Panc1 (cell line): Measurements from ENCODE around the gene GADD45A. TPM values are rescaled to one million over a fixed set of nuclear protein-coding genes. Genes with fewer than 3 reads are reported as not detected.
A peak's percentile ranks its signal among the peaks of the same experiment; 100 is the strongest.

Source experiments
- ATAC-seq: fragments of 200-7000 bp; cut with Tn5 transposase; 2 replicates; pipeline ENCODE4 v1.9.1; 2020; ENCODE audit warnings: mild to moderate bottlenecking, moderate library complexity
- BruUV-seq: library from RNA; stranded (reverse); fragments of 400-500 nt; replicated peaks from 2 replicates; lab custom pipeline; 2021; lab: Mats Ljungman, UMichigan
- CTCF ChIA-PET: fragments of 300-600 bp; sonication (Branson Sonifier 250); formaldehyde crosslinking; loops from one replicate; lab custom pipeline; 2022; ENCODE audit warnings: antibody characterized with exemption; lab: Charles Lee
- POLR2A ChIA-PET: fragments of 300-600 bp; sonication (Branson Sonifier 250); formaldehyde crosslinking; loops from one replicate; lab custom pipeline; 2022; ENCODE audit warnings: antibody characterized with exemption; lab: Charles Lee
- DNase-seq: peaks from one replicate; pipeline ENCODE4 v3.0.0-alpha.2; 2010; ENCODE audit warnings: low read depth, low spot score
- H3K27ac ChIP-seq: 2 replicates; pipeline ENCODE4 v1.5.1; 2011; ENCODE audit warnings: mild to moderate bottlenecking, low read length, inconsistent platforms
- H3K27me3 ChIP-seq: fragments of 200-500 bp; sonication (Bioruptor generic); 2 replicates; pipeline ENCODE4 v1.6.0; 2014; ENCODE audit warnings: low read length, inconsistent platforms; ENCODE audit not compliant: control insufficient read depth, insufficient read depth
- H3K36me3 ChIP-seq: fragments of 200-500 bp; sonication (Bioruptor generic); 2 replicates; pipeline ENCODE4 v1.5.1; 2014; ENCODE audit warnings: inconsistent platforms, mild to moderate bottlenecking, low read length, moderate library complexity; ENCODE audit not compliant: control insufficient read depth, insufficient read depth
- H3K4me1 ChIP-seq: 2 replicates; pipeline ENCODE4 v1.5.1; 2011; ENCODE audit warnings: inconsistent platforms, mild to moderate bottlenecking, low read length, moderate library complexity; ENCODE audit not compliant: control insufficient read depth, insufficient read depth
- H3K4me3 ChIP-seq, 2 experiments: 2 replicates each; pipeline ENCODE4 v1.5.1; 2011 to 2012; ENCODE audit warnings: low read depth in 2 of 2, low read length in 2 of 2, mild to moderate bottlenecking in 2 of 2, inconsistent platforms in 1 of 2, moderate library complexity in 1 of 2
- H3K9me3 ChIP-seq: fragments of 200-500 bp; sonication (Bioruptor generic); 2 replicates; pipeline ENCODE4 v1.5.1; 2014; ENCODE audit warnings: low read depth, mild to moderate bottlenecking, inconsistent platforms, low read length, moderate library complexity; ENCODE audit not compliant: control insufficient read depth, insufficient read depth
- CTCF ChIP-seq: fragments of 450-650 bp; IDR thresholded peaks from 2 replicates; pipeline ENCODE4 v1.5.1; 2017; ENCODE audit warnings: mild to moderate bottlenecking
- POLR2AphosphoS5 ChIP-seq: IDR thresholded peaks from 2 replicates; pipeline ENCODE4 v1.6.1; 2012; ENCODE audit warnings: mild to moderate bottlenecking, low read depth, low read length, moderate library complexity
- SIN3A ChIP-seq: IDR thresholded peaks from 2 replicates; pipeline ENCODE4 v1.6.1; 2012; ENCODE audit warnings: low read depth, mild to moderate bottlenecking, low read length, moderate library complexity, borderline replicate concordance; ENCODE audit not compliant: insufficient read depth
- TCF7L2 ChIP-seq: IDR thresholded peaks from 2 replicates; pipeline ENCODE4 v1.6.1; 2011; ENCODE audit warnings: mild to moderate bottlenecking, low read depth, low read length, inconsistent platforms
- in situ Hi-C: cut with HindIII; loops from 2 replicates; pipeline ENCODE4 v1.10.0; 2016; ENCODE audit warnings: low sequenced_read_pairs, low pct_unique_long_range_greater_than_20kb
- intact Hi-C: fragments of 100-400 bp; cut with micrococcal nuclease; formaldehyde crosslinking; loops from one replicate; pipeline ENCODE4 v1.10.0; 2022; ENCODE audit not compliant: unreplicated experiment
- total RNA-seq: library from RNA; stranded (reverse); gene quantifications from one replicate; pipeline ENCODE4 v1.2.1, GENCODE V29; 2021; ENCODE audit not compliant: unreplicated experiment
- TF ChIP-seq, protein P1 (sequence below), 2 experiments: IDR thresholded peaks; 2 replicates each; pipeline ENCODE4 v1.6.1; 2011 to 2012; ENCODE audit warnings: low read depth in 2 of 2, control low read depth in 1 of 2, low read length in 1 of 2, mild to moderate bottlenecking in 1 of 2, moderate library complexity in 1 of 2; ENCODE audit not compliant: insufficient read depth in 1 of 2

The GADD45A gene
- total RNA-seq, 1 experiment from 2014 or later, result 106 TPM

DNA sequence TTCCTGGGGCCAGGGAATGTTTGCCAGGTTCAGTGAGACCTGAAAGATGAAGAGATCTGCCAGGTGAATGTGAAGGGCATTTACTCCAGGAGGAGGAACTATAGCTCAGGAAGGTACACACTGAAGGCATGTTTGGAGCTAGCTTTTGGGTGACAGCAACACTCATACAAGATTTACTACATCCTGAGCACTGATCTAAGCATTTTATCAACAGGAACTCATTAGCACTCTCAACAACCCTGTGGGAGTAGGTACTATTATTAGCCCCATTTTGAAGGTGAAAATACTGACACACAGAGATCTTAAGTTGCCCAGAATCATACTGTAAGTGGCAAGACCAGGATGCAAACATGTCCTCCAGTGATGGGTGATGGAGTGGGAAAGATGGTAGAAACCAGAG is 6.7 kb downstream of the GADD45A start:
- peaks cover 27% of the 10 kb centered on the region for H3K4me1 ChIP-seq
- intact Hi-C loops (loop anchor here (5.0 kb wide), 1 partner anchor 66 kb away; no protein-coding TSS in a partner anchor), in situ Hi-C loops (no loop called here)
- no TSS peak for BruUV-seq
- ChIA-PET POLR2A (interaction anchor here (0.7 kb wide), 1 partner anchor 159 kb away, joined by 7 read pairs; no protein-coding TSS in a partner anchor), CTCF (interaction anchor here (0.6 to 0.7 kb wide), 5 partner anchors 9 to 605 kb away, joined by 3 to 6 read pairs (median 3); no protein-coding TSS in a partner anchor)
- H3K36me3 ChIP-seq, result peaks cover 18% of the 10 kb centered on the region
- TF ChIP-seq POLR2AphosphoS5 (no peak), CTCF (no peak), SIN3A (no peak), TCF7L2 (no peak)
- TF ChIP-seq, protein P1, sequence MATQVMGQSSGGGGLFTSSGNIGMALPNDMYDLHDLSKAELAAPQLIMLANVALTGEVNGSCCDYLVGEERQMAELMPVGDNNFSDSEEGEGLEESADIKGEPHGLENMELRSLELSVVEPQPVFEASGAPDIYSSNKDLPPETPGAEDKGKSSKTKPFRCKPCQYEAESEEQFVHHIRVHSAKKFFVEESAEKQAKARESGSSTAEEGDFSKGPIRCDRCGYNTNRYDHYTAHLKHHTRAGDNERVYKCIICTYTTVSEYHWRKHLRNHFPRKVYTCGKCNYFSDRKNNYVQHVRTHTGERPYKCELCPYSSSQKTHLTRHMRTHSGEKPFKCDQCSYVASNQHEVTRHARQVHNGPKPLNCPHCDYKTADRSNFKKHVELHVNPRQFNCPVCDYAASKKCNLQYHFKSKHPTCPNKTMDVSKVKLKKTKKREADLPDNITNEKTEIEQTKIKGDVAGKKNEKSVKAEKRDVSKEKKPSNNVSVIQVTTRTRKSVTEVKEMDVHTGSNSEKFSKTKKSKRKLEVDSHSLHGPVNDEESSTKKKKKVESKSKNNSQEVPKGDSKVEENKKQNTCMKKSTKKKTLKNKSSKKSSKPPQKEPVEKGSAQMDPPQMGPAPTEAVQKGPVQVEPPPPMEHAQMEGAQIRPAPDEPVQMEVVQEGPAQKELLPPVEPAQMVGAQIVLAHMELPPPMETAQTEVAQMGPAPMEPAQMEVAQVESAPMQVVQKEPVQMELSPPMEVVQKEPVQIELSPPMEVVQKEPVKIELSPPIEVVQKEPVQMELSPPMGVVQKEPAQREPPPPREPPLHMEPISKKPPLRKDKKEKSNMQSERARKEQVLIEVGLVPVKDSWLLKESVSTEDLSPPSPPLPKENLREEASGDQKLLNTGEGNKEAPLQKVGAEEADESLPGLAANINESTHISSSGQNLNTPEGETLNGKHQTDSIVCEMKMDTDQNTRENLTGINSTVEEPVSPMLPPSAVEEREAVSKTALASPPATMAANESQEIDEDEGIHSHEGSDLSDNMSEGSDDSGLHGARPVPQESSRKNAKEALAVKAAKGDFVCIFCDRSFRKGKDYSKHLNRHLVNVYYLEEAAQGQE (IDR thresholded peaks at IDR 0.05; ENCODE audit: insufficient read depth in 1 of 2, low read depth in 2 of 2, low read length in 1 of 2), result no peak
- ATAC-seq (no peak), DNase-seq (no peak)
- no peaks in the 10 kb centered on the region for H3K9me3 ChIP-seq
- H3K4me3 ChIP-seq, result no peak overlapping the region
- no peaks in the 10 kb centered on the region for H3K27me3 ChIP-seq
- H3K27ac ChIP-seq, result peak overlapping the region; percentile 41; the same call in 1 of the 2 replicates

- intact Hi-C loops (no loop called here), in situ Hi-C loops (no loop called here)
- no peaks in the 10 kb centered on the region for H3K27me3 ChIP-seq
- H3K9me3 ChIP-seq, result no peaks in the 10 kb centered on the region
- no peak overlapping the region for H3K27ac ChIP-seq
- H3K36me3 ChIP-seq, result no peaks in the 10 kb centered on the region
- no TSS peak for BruUV-seq
- ATAC-seq, result no peak
- POLR2A ChIA-PET, result no interaction called here
- peaks cover 12% of the 10 kb centered on the region for H3K4me1 ChIP-seq
- DNase-seq, result no peak
- H3K4me3 ChIP-seq, result no peak overlapping the region
- CTCF ChIA-PET, result interaction anchor here (0.6 to 0.8 kb wide), 2 partner anchors 64 to 197 kb away, joined by 3 to 5 read pairs; no protein-coding TSS in a partner anchor
- TF ChIP-seq CTCF (no peak), SIN3A (no peak), POLR2AphosphoS5 (no peak), TCF7L2 (no peak)
- TF ChIP-seq, protein P1 (IDR thresholded peaks at IDR 0.05; ENCODE audit: insufficient read depth in 1 of 2, low read depth in 2 of 2, low read length in 1 of 2), result no peak
Measured at GRCh38 chr1:67695963-67696362, 11.0 kb downstream of the GADD45A start.
